Liver (tissue), 3 donors: Measurements from ENCODE around the gene EEF1G.

Experiments
- CTCF ChIP-seq: fragments of 150-350 bp; IDR thresholded peaks from 2 replicates; pipeline ENCODE4 v1.5.1; 2017; ENCODE audit warnings: improper control_type of control experiment, low read depth, low read length; ENCODE audit not compliant: missing input control
- JUND ChIP-seq, 2 donors: IDR thresholded peaks; 2 replicates each; pipeline ENCODE4 v1.6.1; 2016; ENCODE audit warnings: antibody characterized with exemption in 2 of 2
- NR2F2 ChIP-seq: IDR thresholded peaks from 2 replicates; pipeline ENCODE4 v1.6.1; 2016; ENCODE audit warnings: antibody characterized with exemption
- REST ChIP-seq: IDR thresholded peaks from 2 replicates; pipeline ENCODE4 v1.6.1; 2016; ENCODE audit warnings: antibody characterized with exemption, mild to moderate bottlenecking
- RXRA ChIP-seq, 2 donors: IDR thresholded peaks; 2 replicates each; pipeline ENCODE4 v1.6.1; 2017 to 2018; ENCODE audit warnings: antibody characterized with exemption in 2 of 2, mild to moderate bottlenecking in 1 of 2
- SP1 ChIP-seq: IDR thresholded peaks from 2 replicates; pipeline ENCODE4 v1.6.1; 2018; ENCODE audit warnings: antibody characterized with exemption, mild to moderate bottlenecking
- YY1 ChIP-seq: IDR thresholded peaks from 2 replicates; pipeline ENCODE4 v1.6.1; 2016; ENCODE audit warnings: antibody characterized with exemption, mild to moderate bottlenecking
- donor health status: healthy.
- donor health status: healthy.

GRCh38 chr11:62579252-62579651, 5.6 kb upstream of the EEF1G start:
- TF ChIP-seq CTCF, result no peak
- TF ChIP-seq JUND (IDR thresholded peaks at IDR 0.05), result no peak
- TF ChIP-seq NR2F2, result no peak
- no peak for TF ChIP-seq SP1
- TF ChIP-seq RXRA (IDR thresholded peaks at IDR 0.05), result no peak
- TF ChIP-seq REST, result no peak
- no peak for TF ChIP-seq YY1
